ENCODE data around the gene TRABD2B. TPM values are rescaled to one million over a fixed set of nuclear protein-coding genes. Genes with fewer than 3 reads are reported as not detected.

TRABD2B gene
- polyA plus RNA-seq, 1 donor from 2014 or later = not detected

- Mint-ChIP-seq H3K36me3 (no peaks in the 10 kb centered on the region), H3K9me3 (no peaks in the 10 kb centered on the region), H3K27me3 (peaks cover 23% of the 10 kb centered on the region), H3K4me1 (peaks cover 3 to 9% (median 9%) of the 10 kb centered on the region in 3 donors), H3K4me3 (peak overlapping the region in 1 of 4 donors; percentile 39), H3K27ac (no peak overlapping the region)
Observed at GRCh38 chr1:47725511-47725991, 271.6 kb downstream of the TRABD2B start.

- Mint-ChIP-seq H3K36me3 (no peaks in the 10 kb centered on the region), H3K4me1 (peaks cover 3 to 9% (median 9%) of the 10 kb centered on the region in 3 donors), H3K27ac (no peak overlapping the region), H3K27me3 (peaks cover 23% of the 10 kb centered on the region), H3K4me3 (peak overlapping the region in 1 of 4 donors; percentile 39), H3K9me3 (no peaks in the 10 kb centered on the region)
Observed at GRCh38 chr1:47725000-47725473, 272.1 kb downstream of the TRABD2B start.

- Mint-ChIP-seq H3K36me3 (no peaks in the 10 kb centered on the region), H3K27ac (no peak overlapping the region), H3K4me1 (peaks cover 3 to 9% (median 9%) of the 10 kb centered on the region in 3 donors), H3K4me3 (no peak overlapping the region), H3K9me3 (no peaks in the 10 kb centered on the region), H3K27me3 (peaks cover 27% of the 10 kb centered on the region)
Observed at GRCh38 chr1:47724432-47724999, 272.7 kb downstream of the TRABD2B start.

GRCh38 chr1:47722909-47723580, 274.1 kb downstream of the TRABD2B start:
- Mint-ChIP-seq H3K9me3 (no peaks in the 10 kb centered on the region), H3K4me1 (peaks cover 3 to 9% (median 9%) of the 10 kb centered on the region in 3 donors), H3K27ac (no peak overlapping the region), H3K4me3 (no peak overlapping the region), H3K36me3 (no peaks in the 10 kb centered on the region), H3K27me3 (peaks cover 30% of the 10 kb centered on the region)

GRCh38 chr1:47722101-47722500, 275.1 kb downstream of the TRABD2B start:
- no peak overlapping the region for H3K27ac Mint-ChIP-seq
- H3K4me3 Mint-ChIP-seq = peak overlapping the region in 1 of 4 donors; percentile 27
- H3K9me3 Mint-ChIP-seq = no peaks in the 10 kb centered on the region
- peaks cover 3 to 9% (median 9%) of the 10 kb centered on the region in 3 donors for H3K4me1 Mint-ChIP-seq
- peaks cover 30% of the 10 kb centered on the region for H3K27me3 Mint-ChIP-seq
- no peaks in the 10 kb centered on the region for H3K36me3 Mint-ChIP-seq

- Mint-ChIP-seq H3K36me3 (no peaks in the 10 kb centered on the region), H3K27me3 (peaks cover 22% of the 10 kb centered on the region), H3K4me1 (no peaks in the 10 kb centered on the region), H3K4me3 (no peak overlapping the region), H3K9me3 (no peaks in the 10 kb centered on the region), H3K27ac (no peak overlapping the region)
Observed at GRCh38 chr1:47720111-47720510, 277.1 kb downstream of the TRABD2B start.

GRCh38 chr1:47717341-47717740, 279.8 kb downstream of the TRABD2B start:
- Mint-ChIP-seq H3K9me3 (no peaks in the 10 kb centered on the region), H3K27me3 (peaks cover 28% of the 10 kb centered on the region), H3K27ac (no peak overlapping the region), H3K4me1 (no peaks in the 10 kb centered on the region), H3K4me3 (no peak overlapping the region), H3K36me3 (no peaks in the 10 kb centered on the region)

- Mint-ChIP-seq H3K27ac (no peak overlapping the region), H3K9me3 (no peaks in the 10 kb centered on the region), H3K4me3 (no peak overlapping the region), H3K36me3 (no peaks in the 10 kb centered on the region), H3K27me3 (peaks cover 41% of the 10 kb centered on the region), H3K4me1 (peaks cover 0 to 2% (median 0%) of the 10 kb centered on the region in 3 donors)
Observed at GRCh38 chr1:47713975-47714767, 283.0 kb downstream of the TRABD2B start.

GRCh38 chr1:47713333-47713953, 283.7 kb downstream of the TRABD2B start:
- H3K27ac Mint-ChIP-seq = no peak overlapping the region
- H3K4me1 Mint-ChIP-seq = peaks cover 0 to 5% (median 1%) of the 10 kb centered on the region in 3 donors
- H3K9me3 Mint-ChIP-seq = no peaks in the 10 kb centered on the region
- H3K36me3 Mint-ChIP-seq = no peaks in the 10 kb centered on the region
- peaks cover 45% of the 10 kb centered on the region for H3K27me3 Mint-ChIP-seq
- H3K4me3 Mint-ChIP-seq = no peak overlapping the region

GRCh38 chr1:47712596-47713299, 284.4 kb downstream of the TRABD2B start:
- peaks cover 48% of the 10 kb centered on the region for H3K27me3 Mint-ChIP-seq
- H3K4me1 Mint-ChIP-seq = peaks cover 0 to 6% (median 4%) of the 10 kb centered on the region in 3 donors
- no peak overlapping the region for H3K4me3 Mint-ChIP-seq
- no peaks in the 10 kb centered on the region for H3K9me3 Mint-ChIP-seq
- H3K27ac Mint-ChIP-seq = no peak overlapping the region
- no peaks in the 10 kb centered on the region for H3K36me3 Mint-ChIP-seq

- H3K27me3 Mint-ChIP-seq = peaks cover 48% of the 10 kb centered on the region
- H3K4me3 Mint-ChIP-seq = peak overlapping the region in 1 of 4 donors; percentile 47
- no peaks in the 10 kb centered on the region for H3K9me3 Mint-ChIP-seq
- H3K4me1 Mint-ChIP-seq = peaks cover 0 to 6% (median 4%) of the 10 kb centered on the region in 3 donors
- H3K27ac Mint-ChIP-seq = no peak overlapping the region
- H3K36me3 Mint-ChIP-seq = no peaks in the 10 kb centered on the region
Observed at GRCh38 chr1:47711848-47712492, 285.2 kb downstream of the TRABD2B start.

- peaks cover 48% of the 10 kb centered on the region for H3K27me3 Mint-ChIP-seq
- peak overlapping the region in 2 of 4 donors; percentile 47 to 57 for H3K4me3 Mint-ChIP-seq
- H3K36me3 Mint-ChIP-seq = no peaks in the 10 kb centered on the region
- H3K27ac Mint-ChIP-seq = no peak overlapping the region
- peaks cover 0 to 6% (median 4%) of the 10 kb centered on the region in 3 donors for H3K4me1 Mint-ChIP-seq
- no peaks in the 10 kb centered on the region for H3K9me3 Mint-ChIP-seq
Observed at GRCh38 chr1:47711184-47711847, 285.9 kb downstream of the TRABD2B start.

Measured in IgD-negative memory B cell (primary cell).